K562 (cell line): ENCODE measurements around the gene PPP1R3E.
A peak's percentile ranks its signal among the peaks of the same experiment; 100 is the strongest.

Experiments used
- E2F3 ChIP-seq: fragments of 250-450 bp; sonication (Bioruptor Pico); IDR thresholded peaks from 2 replicates; pipeline ENCODE4 v1.4.0; 2020; ENCODE audit warnings: mild to moderate bottlenecking
- ELF1 ChIP-seq: fragments of 200-800 bp; sonication (Bioruptor generic); IDR thresholded peaks from 2 replicates; pipeline ENCODE4 v1.6.1; 2016; ENCODE audit warnings: missing genetic modification characterization, missing compliant biosample characterization
- ELF4 ChIP-seq: fragments of 450-650 bp; formaldehyde crosslinking; IDR thresholded peaks from 2 replicates; pipeline ENCODE4 v1.4.0; 2022; ENCODE audit warnings: missing genetic modification characterization
- HCFC1 ChIP-seq: IDR thresholded peaks from 2 replicates; pipeline ENCODE4 v1.6.1; 2012; ENCODE audit warnings: low read depth, low read length, improper control_type of control experiment
- KAT7 ChIP-seq: sonication (generic); formaldehyde crosslinking; IDR thresholded peaks from 2 replicates; pipeline ENCODE4 v1.8.0; 2022; ENCODE audit warnings: missing genetic modification reagents, mild to moderate bottlenecking, borderline replicate concordance
- RHOXF2B ChIP-seq: fragments of 250-450 bp; sonication (Bioruptor Pico); conservative IDR thresholded peaks from 2 replicates; pipeline ENCODE4 v1.5.1; 2021
- ZFX ChIP-seq: sonication (generic); formaldehyde crosslinking; IDR thresholded peaks from 2 replicates; pipeline ENCODE4 v1.8.0; 2022; ENCODE audit warnings: mild to moderate bottlenecking, missing genetic modification reagents, moderate library complexity
- TF ChIP-seq, protein P1 (sequence below): sonication (generic); formaldehyde crosslinking; IDR thresholded peaks from 2 replicates; pipeline ENCODE4 v1.9.0; 2022; ENCODE audit warnings: mild to moderate bottlenecking, missing genetic modification reagents
- TF ChIP-seq, protein P2 (sequence below), 3 experiments: IDR thresholded peaks in 2 of 3; conservative IDR thresholded peaks in 1 of 3; 2 replicates each; pipeline ENCODE4 v1.5.1; 2011 to 2012; ENCODE audit warnings: low read length in 3 of 3, mild to moderate bottlenecking in 3 of 3, control low read depth in 2 of 3, improper control_type of control experiment in 1 of 3, inconsistent platforms in 1 of 3, low read depth in 1 of 3, mixed read lengths in 1 of 3, moderate library complexity in 1 of 3; ENCODE audit not compliant: insufficient read depth in 2 of 3

DNA sequence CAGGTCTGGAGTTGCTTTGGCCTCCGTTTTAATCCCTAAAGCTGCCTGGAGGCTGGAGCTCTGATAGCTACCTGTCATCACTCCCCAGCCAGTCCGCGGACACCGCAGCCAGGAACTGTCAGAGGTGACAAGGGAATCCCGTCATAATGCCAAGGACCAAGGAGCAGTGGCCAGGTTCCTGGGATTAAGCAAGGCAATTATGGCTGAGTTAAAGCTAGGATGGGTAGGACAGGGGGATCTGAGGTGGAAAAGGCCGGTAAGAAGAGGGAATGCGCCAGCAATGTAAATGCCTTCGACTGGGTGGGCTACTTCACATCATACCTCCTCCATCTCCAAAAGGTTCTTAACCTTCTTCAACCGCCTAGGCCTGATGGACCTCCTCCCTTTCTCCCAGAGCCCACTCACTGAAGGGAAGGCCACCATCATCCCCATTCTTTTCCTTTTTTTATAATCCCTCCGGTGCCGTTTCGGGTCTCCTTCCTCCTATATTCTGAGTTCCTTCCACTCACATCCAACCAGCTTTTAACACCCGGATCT is 1.9 kb downstream of the PPP1R3E start:
- no peak for TF ChIP-seq ZFX (CRISPR knock-in tag)
- TF ChIP-seq, protein P1, sequence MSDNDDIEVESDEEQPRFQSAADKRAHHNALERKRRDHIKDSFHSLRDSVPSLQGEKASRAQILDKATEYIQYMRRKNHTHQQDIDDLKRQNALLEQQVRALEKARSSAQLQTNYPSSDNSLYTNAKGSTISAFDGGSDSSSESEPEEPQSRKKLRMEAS (CRISPR knock-in tag): no peak
- no peak for TF ChIP-seq E2F3 (CRISPR knock-in tag)
- no peak for TF ChIP-seq ELF1 (tag)
- TF ChIP-seq, protein P2, sequence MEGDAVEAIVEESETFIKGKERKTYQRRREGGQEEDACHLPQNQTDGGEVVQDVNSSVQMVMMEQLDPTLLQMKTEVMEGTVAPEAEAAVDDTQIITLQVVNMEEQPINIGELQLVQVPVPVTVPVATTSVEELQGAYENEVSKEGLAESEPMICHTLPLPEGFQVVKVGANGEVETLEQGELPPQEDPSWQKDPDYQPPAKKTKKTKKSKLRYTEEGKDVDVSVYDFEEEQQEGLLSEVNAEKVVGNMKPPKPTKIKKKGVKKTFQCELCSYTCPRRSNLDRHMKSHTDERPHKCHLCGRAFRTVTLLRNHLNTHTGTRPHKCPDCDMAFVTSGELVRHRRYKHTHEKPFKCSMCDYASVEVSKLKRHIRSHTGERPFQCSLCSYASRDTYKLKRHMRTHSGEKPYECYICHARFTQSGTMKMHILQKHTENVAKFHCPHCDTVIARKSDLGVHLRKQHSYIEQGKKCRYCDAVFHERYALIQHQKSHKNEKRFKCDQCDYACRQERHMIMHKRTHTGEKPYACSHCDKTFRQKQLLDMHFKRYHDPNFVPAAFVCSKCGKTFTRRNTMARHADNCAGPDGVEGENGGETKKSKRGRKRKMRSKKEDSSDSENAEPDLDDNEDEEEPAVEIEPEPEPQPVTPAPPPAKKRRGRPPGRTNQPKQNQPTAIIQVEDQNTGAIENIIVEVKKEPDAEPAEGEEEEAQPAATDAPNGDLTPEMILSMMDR (IDR thresholded peaks at IDR 0.05 in 2 of 3, conservative IDR thresholded peaks at IDR 0.05 in 1 of 3; ENCODE audit: insufficient read depth in 2 of 3, low read depth in 1 of 3, low read length in 3 of 3): no peak
- 0 out of 2 replicates have a peak, but pooled peaks have one; percentile 10 for TF ChIP-seq KAT7 (CRISPR knock-in tag)
- TF ChIP-seq RHOXF2B (CRISPR knock-in tag): no peak
- TF ChIP-seq HCFC1: no peak
- TF ChIP-seq ELF4 (CRISPR knock-in tag): peak; percentile 27; the same call in 1 of the 2 replicates
